HepG2 (cell line): ENCODE data around the gene TCL1A.

Experiments
- CBX5 ChIP-seq: sonication (generic); formaldehyde crosslinking; IDR thresholded peaks from 2 replicates; pipeline ENCODE4 v1.4.0; 2020; ENCODE audit warnings: missing genetic modification reagents, borderline replicate concordance
- EZH2 ChIP-seq: conservative IDR thresholded peaks from 2 replicates; pipeline ENCODE4 v1.6.1; 2012; ENCODE audit warnings: mild to moderate bottlenecking, low read depth, low read length, moderate library complexity
- FOXJ3 ChIP-seq: sonication (generic); formaldehyde crosslinking; IDR thresholded peaks from 2 replicates; pipeline ENCODE4 v1.4.0; 2020; ENCODE audit warnings: missing genetic modification reagents, mild to moderate bottlenecking, borderline replicate concordance
- FOXK1 ChIP-seq: sonication (generic); formaldehyde crosslinking; IDR thresholded peaks from 2 replicates; pipeline ENCODE4 v1.4.0; 2020; ENCODE audit warnings: low read depth, missing genetic modification reagents, borderline replicate concordance
- GABPA ChIP-seq, 2 experiments: IDR thresholded peaks; 2 replicates each; pipeline ENCODE4 v1.6.1; 2011 to 2016; ENCODE audit warnings: low read depth in 2 of 2, low read length in 1 of 2, missing biosample characterization in 1 of 2, missing genetic modification characterization in 1 of 2
- HHEX ChIP-seq: IDR thresholded peaks from 2 replicates; pipeline ENCODE4 v1.6.1; 2016; ENCODE audit warnings: control low read depth
- HIVEP1 ChIP-seq: sonication (generic); formaldehyde crosslinking; IDR thresholded peaks from 2 replicates; pipeline ENCODE4 v1.4.0; 2020; ENCODE audit warnings: mild to moderate bottlenecking, missing genetic modification reagents
- POLR2AphosphoS5 ChIP-seq: IDR thresholded peaks from 2 replicates; pipeline ENCODE4 v1.6.1; 2012; ENCODE audit warnings: low read depth, low read length
- PRPF4 ChIP-seq: fragments of 200-400 bp; formaldehyde crosslinking; IDR thresholded peaks from 2 replicates; pipeline ENCODE4 v1.6.1; 2016; ENCODE audit warnings: low read length, low read depth; ENCODE audit not compliant: poor library complexity, severe bottlenecking
- TBL1XR1 ChIP-seq: fragments of 150-350 bp; IDR thresholded peaks from 2 replicates; pipeline ENCODE4 v1.6.1; 2014; ENCODE audit warnings: borderline replicate concordance, low read length; ENCODE audit not compliant: partially characterized antibody
- TCF7 ChIP-seq: sonication (generic); IDR thresholded peaks from 2 replicates; pipeline ENCODE4 v1.6.1; 2016; ENCODE audit warnings: antibody characterized with exemption, low read depth
- ZNF644 ChIP-seq: IDR thresholded peaks from 2 replicates; pipeline ENCODE4 v1.6.1; 2016; ENCODE audit warnings: low read depth
- TF ChIP-seq, protein P1 (sequence below): sonication (generic); formaldehyde crosslinking; IDR thresholded peaks from 2 replicates; pipeline ENCODE4 v1.5.0; 2020; ENCODE audit warnings: mild to moderate bottlenecking, missing genetic modification reagents, moderate library complexity

DNA sequence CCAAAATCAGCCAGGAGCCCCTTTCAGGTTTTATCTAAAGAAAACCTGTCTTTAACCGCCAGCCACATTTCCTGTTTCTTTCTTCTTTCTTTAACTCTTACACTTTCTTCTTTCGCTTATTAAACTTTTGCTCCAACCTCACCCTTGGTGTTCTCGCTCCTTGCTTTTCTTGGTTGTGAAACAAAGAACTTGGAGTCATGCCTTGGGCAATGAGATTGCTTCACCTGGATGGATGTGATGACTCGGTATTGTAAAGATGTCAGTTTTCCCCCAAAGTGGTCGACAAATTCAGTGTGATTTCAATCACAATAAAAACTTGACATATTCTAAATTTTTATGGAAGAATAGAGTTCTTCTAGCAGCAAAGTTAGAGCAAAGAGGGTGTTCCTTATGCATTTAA is 16.2 kb upstream of the TCL1A start:
- TF ChIP-seq FOXK1 (CRISPR knock-in tag), result no peak
- no peak for TF ChIP-seq CBX5 (CRISPR knock-in tag)
- TF ChIP-seq TBL1XR1, result no peak
- TF ChIP-seq HHEX (CRISPR knock-in tag), result no peak
- no peak for TF ChIP-seq EZH2
- no peak for TF ChIP-seq GABPA (IDR thresholded peaks at IDR 0.05; ENCODE audit: low read depth, low read length)
- TF ChIP-seq GABPA (CRISPR knock-in tag; IDR thresholded peaks at IDR 0.05; ENCODE audit: low read depth), result no peak
- TF ChIP-seq ZNF644 (CRISPR knock-in tag), result no peak
- TF ChIP-seq TCF7, result no peak
- TF ChIP-seq PRPF4, result no peak
- TF ChIP-seq, protein P1, sequence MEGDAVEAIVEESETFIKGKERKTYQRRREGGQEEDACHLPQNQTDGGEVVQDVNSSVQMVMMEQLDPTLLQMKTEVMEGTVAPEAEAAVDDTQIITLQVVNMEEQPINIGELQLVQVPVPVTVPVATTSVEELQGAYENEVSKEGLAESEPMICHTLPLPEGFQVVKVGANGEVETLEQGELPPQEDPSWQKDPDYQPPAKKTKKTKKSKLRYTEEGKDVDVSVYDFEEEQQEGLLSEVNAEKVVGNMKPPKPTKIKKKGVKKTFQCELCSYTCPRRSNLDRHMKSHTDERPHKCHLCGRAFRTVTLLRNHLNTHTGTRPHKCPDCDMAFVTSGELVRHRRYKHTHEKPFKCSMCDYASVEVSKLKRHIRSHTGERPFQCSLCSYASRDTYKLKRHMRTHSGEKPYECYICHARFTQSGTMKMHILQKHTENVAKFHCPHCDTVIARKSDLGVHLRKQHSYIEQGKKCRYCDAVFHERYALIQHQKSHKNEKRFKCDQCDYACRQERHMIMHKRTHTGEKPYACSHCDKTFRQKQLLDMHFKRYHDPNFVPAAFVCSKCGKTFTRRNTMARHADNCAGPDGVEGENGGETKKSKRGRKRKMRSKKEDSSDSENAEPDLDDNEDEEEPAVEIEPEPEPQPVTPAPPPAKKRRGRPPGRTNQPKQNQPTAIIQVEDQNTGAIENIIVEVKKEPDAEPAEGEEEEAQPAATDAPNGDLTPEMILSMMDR (CRISPR knock-in tag), result no peak
- no peak for TF ChIP-seq HIVEP1 (CRISPR knock-in tag)
- TF ChIP-seq FOXJ3 (CRISPR knock-in tag), result no peak
- TF ChIP-seq POLR2AphosphoS5, result no peak
